Uterus (tissue), 2 donors: Measurements from ENCODE around the gene UCK1.

ENCODE experiments used
- POLR2A ChIP-seq, 2 donors: fragments of 450-650 bp; IDR thresholded peaks; one replicate each; pipeline ENCODE4 v1.6.1; 2016; ENCODE audit warnings: antibody characterized with exemption in 2 of 2, mild to moderate bottlenecking in 1 of 2, moderate library complexity in 1 of 2
- TF ChIP-seq, protein P1 (sequence below), 4 experiments: fragments of 200-600 bp in 2 of 4; fragments of 450-650 bp in 2 of 4; sonication (generic) in 2 of 4; IDR thresholded peaks; one replicate each; pipeline ENCODE4 v1.5.1; 2016 to 2019; ENCODE audit warnings: antibody characterized with exemption in 4 of 4, mild to moderate bottlenecking in 2 of 4, moderate library complexity in 1 of 4

DNA sequence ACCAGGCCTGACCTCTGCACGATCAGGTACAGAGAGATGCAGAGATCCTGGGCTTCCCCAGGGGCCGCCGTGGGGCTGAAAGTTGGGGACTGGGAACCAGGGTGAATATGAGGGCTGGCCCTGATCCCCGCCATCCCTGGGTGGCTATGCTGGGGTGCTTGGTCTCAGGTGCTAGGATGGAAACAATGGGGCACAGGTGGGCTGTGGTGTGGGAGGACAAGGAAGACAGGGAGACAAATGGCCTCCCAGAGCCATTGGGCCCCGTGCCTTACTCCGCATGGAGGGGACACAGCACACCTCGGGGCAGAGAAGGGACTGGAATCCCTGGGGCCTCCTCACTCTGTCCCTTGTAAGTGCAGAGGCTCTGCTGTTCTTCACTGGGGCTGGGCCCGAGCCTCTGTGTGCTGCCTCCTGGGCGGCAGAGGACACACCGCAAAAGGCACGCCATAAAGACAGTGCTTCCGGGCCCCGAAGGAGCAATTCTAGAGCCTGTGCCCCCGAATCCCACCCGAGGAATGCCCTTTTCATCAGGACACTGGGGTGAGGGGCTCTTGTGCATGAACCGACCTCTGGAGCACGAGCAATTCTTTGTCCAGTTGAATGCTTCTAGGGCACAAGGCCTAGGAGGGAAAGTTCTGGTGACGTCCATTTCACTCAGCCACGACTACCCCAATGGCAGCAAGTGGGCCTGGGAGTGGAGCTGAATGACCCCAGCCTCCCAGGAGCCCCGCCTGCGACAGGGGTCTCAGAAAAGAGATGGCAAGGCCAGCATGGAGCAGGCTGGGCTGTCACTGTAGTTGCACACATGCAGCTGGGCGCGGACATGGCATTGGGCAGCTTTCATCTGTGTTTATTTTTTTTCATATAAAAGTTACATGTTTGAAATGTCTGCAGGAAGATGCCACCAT is 45.1 kb upstream of the UCK1 start:
- TF ChIP-seq, protein P1, sequence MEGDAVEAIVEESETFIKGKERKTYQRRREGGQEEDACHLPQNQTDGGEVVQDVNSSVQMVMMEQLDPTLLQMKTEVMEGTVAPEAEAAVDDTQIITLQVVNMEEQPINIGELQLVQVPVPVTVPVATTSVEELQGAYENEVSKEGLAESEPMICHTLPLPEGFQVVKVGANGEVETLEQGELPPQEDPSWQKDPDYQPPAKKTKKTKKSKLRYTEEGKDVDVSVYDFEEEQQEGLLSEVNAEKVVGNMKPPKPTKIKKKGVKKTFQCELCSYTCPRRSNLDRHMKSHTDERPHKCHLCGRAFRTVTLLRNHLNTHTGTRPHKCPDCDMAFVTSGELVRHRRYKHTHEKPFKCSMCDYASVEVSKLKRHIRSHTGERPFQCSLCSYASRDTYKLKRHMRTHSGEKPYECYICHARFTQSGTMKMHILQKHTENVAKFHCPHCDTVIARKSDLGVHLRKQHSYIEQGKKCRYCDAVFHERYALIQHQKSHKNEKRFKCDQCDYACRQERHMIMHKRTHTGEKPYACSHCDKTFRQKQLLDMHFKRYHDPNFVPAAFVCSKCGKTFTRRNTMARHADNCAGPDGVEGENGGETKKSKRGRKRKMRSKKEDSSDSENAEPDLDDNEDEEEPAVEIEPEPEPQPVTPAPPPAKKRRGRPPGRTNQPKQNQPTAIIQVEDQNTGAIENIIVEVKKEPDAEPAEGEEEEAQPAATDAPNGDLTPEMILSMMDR (IDR thresholded peaks at IDR 0.05) = no peak
- TF ChIP-seq POLR2A (IDR thresholded peaks at IDR 0.05) = no peak
